IPS DF 6.9 (cell line): Measurements from ENCODE around the gene H6PD.

Experiments
- DNase-seq: peaks from one replicate; pipeline ENCODE4 v3.0.0-alpha.2; 2013; ENCODE audit warnings: low read depth, low spot score
- H3K27ac ChIP-seq: one replicate; pipeline ENCODE4 v1.5.1; 2013; ENCODE audit warnings: low read length, control low read depth
- H3K27me3 ChIP-seq: 2 replicates; pipeline ENCODE4 v1.6.1; 2013; ENCODE audit warnings: mild to moderate bottlenecking, low read length; ENCODE audit not compliant: control insufficient read depth, insufficient read depth
- H3K36me3 ChIP-seq: 2 replicates; pipeline ENCODE4 v1.6.1; 2013; ENCODE audit warnings: low read length; ENCODE audit not compliant: control insufficient read depth, insufficient read depth
- H3K4me1 ChIP-seq: 2 replicates; pipeline ENCODE4 v1.6.1; 2013; ENCODE audit warnings: low read length; ENCODE audit not compliant: control insufficient read depth, insufficient read depth
- H3K4me3 ChIP-seq: 2 replicates; pipeline ENCODE4 v1.5.1; 2013; ENCODE audit warnings: mild to moderate bottlenecking, low read length
- H3K9me3 ChIP-seq: 2 replicates; pipeline ENCODE4 v1.6.1; 2013; ENCODE audit warnings: low read length, inconsistent platforms; ENCODE audit not compliant: control insufficient read depth, insufficient read depth
- WGBS: extraction: QIAGEN DNeasy Blood & Tissue Kit; methylation state at CpG from one replicate; pipeline ENCODE4 v1.1.7; 2013; ENCODE audit warnings: mixed read lengths, missing lambda C conversion rate; ENCODE audit not compliant: insufficient read length, insufficient coverage; 5-methylcytosine and 5-hydroxymethylcytosine counted together

H6PD gene

GRCh38 chr1:9196129-9197040 lies 38.2 kb upstream of the H6PD start:
- H3K36me3 ChIP-seq: no peaks in the 10 kb centered on the region
- WGBS: no CpG with 5 or more reads among the region's 31 CpGs
- no peak for DNase-seq
- H3K27ac ChIP-seq: no peak overlapping the region
- no peaks in the 10 kb centered on the region for H3K9me3 ChIP-seq
- H3K4me3 ChIP-seq: no peak overlapping the region
- H3K27me3 ChIP-seq: peaks cover 42% of the 10 kb centered on the region
- peaks cover 5% of the 10 kb centered on the region; the same call in 1 of the 2 replicates for H3K4me1 ChIP-seq

DNA sequence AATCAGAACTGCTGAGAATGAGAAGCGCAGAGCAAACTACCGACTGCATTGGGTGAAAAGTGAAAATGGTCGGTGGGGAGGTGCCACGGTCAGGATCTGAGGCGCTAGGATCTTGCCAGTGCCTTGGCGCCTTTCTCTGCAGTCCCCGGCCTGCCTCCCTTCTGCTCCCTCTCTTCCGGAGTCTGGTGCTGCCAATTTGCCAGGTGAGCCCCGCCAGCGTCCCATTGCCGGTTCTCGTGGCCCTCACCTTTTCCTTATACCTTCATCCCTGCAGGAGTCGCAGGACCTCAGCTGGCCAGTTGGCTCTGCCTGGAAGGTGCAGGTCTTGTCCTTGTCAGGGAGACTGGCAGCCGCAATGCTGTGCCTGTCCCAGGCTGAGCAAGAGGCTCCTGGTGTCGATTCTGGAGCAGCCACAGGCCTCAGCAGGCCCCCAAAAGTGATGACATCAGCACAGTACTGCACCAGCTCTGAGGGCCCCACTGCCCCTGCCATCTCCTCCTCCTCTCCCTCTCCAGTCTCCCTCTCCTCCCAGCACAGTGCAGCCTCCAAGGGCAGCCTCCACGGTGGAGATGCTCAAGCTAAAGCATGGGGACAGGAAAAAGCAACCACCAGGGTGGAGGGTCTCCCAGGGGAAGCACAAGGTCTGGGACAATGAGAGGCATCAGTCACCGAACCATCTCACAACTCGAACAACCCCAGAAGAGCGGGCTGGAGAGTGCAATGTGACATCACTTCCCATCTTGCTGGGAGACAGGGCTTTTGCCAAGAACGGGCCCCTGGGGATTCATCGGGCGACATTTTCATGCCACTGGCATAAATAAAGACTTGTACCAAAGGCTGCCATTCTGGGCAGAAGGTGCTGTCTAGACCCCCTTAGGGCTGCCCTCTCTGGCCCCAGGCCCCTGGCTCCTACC lies 37.1 kb upstream of the H6PD start:
- H3K27me3 ChIP-seq: peaks cover 51% of the 10 kb centered on the region
- whole genome bisulfite sequencing: no CpG with 5 or more reads among the region's 22 CpGs
- no peak overlapping the region for H3K27ac ChIP-seq
- DNase-seq: no peak
- no peaks in the 10 kb centered on the region for H3K36me3 ChIP-seq
- H3K4me1 ChIP-seq: peaks cover 5% of the 10 kb centered on the region; the same call in 1 of the 2 replicates
- H3K9me3 ChIP-seq: no peaks in the 10 kb centered on the region
- no peak overlapping the region for H3K4me3 ChIP-seq

DNA sequence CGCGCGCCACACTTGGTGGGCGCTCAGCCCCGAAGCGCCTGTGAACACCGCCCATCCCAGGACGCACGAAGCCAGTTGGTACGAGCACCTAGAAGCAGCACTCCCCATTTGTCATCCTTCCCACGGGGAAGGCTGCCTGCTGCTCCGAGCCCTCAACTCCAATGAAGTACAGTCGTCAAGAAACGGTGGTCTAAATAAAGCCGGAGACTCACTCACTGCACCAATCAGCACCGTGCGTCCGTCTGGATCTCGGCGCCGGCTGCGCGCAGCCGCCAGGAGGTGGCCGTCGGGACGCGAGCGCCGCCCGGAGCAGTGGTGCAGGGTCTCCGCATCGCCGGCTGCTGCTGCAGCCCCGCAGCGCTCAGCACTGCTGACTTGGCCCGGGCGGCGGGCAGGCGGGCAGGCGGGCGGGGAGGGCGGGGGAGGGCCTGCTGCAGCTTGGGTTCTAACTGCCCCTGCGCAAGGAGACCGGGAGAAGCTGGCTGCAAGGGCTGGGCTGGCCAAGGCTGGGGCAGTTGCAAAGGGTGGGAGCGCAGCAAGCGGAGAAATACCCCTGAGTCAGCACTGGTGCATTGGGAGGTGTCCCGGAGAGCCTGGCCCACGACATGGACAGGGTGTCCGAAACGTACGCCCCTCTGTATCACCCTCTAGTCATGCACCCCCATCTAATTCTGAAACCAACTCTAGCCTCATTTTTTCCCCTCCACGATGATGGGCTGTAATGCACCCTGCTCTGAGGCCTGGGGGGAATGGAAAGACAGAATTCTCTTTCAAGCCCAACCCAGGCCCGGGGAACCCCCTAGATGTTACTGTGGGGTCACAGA lies 35.8 kb upstream of the H6PD start:
- Histone ChIP-seq H3K9me3 (no peaks in the 10 kb centered on the region), H3K4me1 (peaks cover 5% of the 10 kb centered on the region; the same call in 1 of the 2 replicates), H3K27me3 (peaks cover 62% of the 10 kb centered on the region), H3K4me3 (peak overlapping the region; percentile 15; the same call in 1 of the 2 replicates), H3K27ac (no peak overlapping the region), H3K36me3 (no peaks in the 10 kb centered on the region)
- no peak for DNase-seq
- WGBS: no CpG with 5 or more reads among the region's 54 CpGs

DNA sequence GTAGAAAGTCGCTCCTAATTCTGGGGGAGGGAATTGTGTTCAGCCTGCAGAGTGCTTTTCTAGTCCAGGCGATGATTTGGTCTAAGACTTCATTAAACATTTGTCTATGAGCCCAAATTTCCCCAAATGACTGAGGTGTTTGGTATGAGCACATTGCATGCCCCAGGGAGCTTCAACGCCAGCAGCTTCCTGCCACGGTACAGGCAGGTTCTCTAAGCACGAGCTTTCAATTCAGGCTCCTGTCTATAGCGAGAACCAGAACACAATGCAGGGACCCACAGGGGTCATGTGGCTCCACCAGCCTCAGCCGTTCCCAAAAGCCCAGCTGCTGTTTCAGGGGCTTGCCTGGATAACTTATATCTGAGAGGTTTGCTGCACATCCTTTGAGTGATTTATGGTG lies 34.1 kb upstream of the H6PD start:
- no peaks in the 10 kb centered on the region for H3K36me3 ChIP-seq
- no peaks in the 10 kb centered on the region for H3K9me3 ChIP-seq
- H3K27me3 ChIP-seq: peaks cover 62% of the 10 kb centered on the region
- no CpG with 5 or more reads among the region's 7 CpGs for WGBS
- H3K4me1 ChIP-seq: peaks cover 5% of the 10 kb centered on the region; the same call in 1 of the 2 replicates
- H3K27ac ChIP-seq: no peak overlapping the region
- no peak overlapping the region for H3K4me3 ChIP-seq
- DNase-seq: no peak

DNA sequence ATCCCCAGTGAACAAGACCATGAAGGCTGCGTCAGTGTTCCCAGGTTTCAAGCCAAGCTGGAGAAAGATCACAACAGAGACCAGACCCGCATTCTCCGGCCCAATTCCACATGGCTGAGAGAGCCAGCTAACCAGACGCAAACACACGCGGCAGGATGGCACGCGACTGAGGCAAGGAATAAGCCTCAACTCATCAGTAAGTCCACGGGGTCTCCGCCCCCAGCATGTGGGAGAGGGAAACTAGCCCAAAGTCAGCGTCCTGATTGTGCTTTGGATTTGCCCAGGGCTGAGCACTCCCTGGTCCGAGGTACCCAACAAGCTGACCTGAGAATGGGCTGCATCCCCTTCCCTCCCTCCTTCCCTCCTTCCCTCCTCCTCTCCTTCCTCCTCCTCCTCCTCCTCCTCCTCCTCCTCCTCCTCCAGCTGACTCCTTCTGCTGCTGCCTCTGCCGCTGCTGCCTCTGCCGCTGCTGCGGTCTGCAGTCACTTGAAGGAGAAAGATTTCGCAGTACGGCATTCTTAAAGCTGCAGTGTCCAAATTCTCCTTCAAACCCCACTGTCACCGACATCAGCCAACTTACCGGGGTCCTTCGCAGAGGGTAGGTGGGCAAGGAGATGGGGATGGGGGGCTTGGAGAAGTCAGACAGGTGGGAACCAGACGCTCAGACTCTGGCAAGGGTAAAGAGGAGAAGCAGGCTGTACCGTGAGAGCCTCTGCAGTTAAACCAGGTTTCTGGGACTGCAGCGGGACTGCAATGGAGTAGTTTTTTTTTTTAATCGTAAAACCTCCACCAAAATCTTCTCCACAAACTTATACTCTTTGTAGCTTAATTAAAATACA lies 33.0 kb upstream of the H6PD start:
- Histone ChIP-seq H3K4me3 (peak overlapping the region; percentile 44; the same call in 1 of the 2 replicates), H3K27ac (no peak overlapping the region), H3K27me3 (peaks cover 62% of the 10 kb centered on the region), H3K9me3 (no peaks in the 10 kb centered on the region), H3K4me1 (peaks cover 5% of the 10 kb centered on the region; the same call in 1 of the 2 replicates), H3K36me3 (no peaks in the 10 kb centered on the region)
- no peak for DNase-seq
- no CpG with 5 or more reads among the region's 24 CpGs for WGBS

- no peaks in the 10 kb centered on the region for H3K36me3 ChIP-seq
- H3K27me3 ChIP-seq: peaks cover 58% of the 10 kb centered on the region
- H3K4me1 ChIP-seq: peaks cover 5% of the 10 kb centered on the region; the same call in 1 of the 2 replicates
- no peak overlapping the region for H3K4me3 ChIP-seq
- WGBS: no CpG with 5 or more reads among the region's 15 CpGs
- no peaks in the 10 kb centered on the region for H3K9me3 ChIP-seq
- H3K27ac ChIP-seq: no peak overlapping the region
- DNase-seq: no peak
Observed at GRCh38 chr1:9202240-9202870, 32.2 kb upstream of the H6PD start.

- Histone ChIP-seq H3K27me3 (peaks cover 46% of the 10 kb centered on the region), H3K4me3 (no peak overlapping the region), H3K4me1 (0 out of 2 replicates have a peak, but pooled peaks cover 2% of the 10 kb centered on the region), H3K9me3 (no peaks in the 10 kb centered on the region), H3K36me3 (no peaks in the 10 kb centered on the region), H3K27ac (no peak overlapping the region)
- DNase-seq: no peak
- WGBS: no CpG with 5 or more reads among the region's 11 CpGs
Observed at GRCh38 chr1:9203511-9203982, 31.0 kb upstream of the H6PD start.

DNA sequence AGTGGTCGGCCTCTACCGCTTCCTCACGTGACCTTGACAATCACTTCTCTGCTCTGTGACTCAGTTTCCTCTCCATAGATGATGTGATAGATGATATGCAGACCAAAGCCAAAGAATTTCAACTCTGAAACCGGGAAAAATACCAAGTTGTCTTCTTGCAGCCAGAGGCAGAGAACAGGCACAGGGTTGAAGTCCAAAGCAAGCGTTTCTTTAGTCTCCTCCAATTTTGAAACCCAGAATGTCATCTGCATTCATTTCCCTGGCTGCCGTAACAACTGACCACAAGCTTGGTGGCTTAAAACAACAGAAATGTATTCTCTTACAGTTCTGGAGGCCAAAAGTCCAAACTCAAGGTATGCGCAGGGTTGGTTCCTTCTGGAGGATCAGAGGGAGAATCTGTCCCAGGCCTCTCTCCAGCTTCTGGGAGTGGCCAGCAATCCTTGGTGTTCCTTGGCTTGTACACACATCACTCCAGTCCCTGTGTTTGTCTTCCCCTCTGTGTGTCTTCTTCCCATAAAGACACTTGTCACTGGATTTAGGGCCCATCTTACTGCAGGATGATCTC lies 30.3 kb upstream of the H6PD start:
- Histone ChIP-seq H3K4me1 (peaks cover 2% of the 10 kb centered on the region; the same call in 1 of the 2 replicates), H3K27ac (no peak overlapping the region), H3K27me3 (peaks cover 41% of the 10 kb centered on the region), H3K9me3 (no peaks in the 10 kb centered on the region), H3K36me3 (no peaks in the 10 kb centered on the region), H3K4me3 (no peak overlapping the region)
- DNase-seq: no peak
- no CpG with 5 or more reads among the region's 7 CpGs for whole genome bisulfite sequencing
